Measurements from ENCODE around the gene ASPN.

DNA sequence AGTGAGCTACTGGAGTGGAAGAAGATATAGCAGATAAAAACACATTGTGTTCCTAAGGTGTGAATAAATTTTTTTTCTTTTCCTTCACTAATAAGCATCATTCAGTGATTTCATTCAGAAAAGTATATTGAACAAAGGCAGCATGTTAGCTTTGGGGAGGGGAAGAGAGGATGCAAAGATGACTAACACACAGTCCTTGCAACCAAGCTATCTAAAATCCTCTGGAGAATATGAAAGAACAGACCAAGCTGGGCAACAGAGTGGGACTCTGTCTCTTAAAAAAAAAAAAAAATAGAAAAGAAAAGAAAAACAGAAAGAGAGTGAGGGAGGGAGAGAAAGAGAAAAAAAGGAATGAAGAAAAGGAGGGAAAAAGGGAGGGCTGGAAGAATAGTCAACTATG, 35.8 kb downstream of the ASPN start:
- TF ChIP-seq, protein P1, sequence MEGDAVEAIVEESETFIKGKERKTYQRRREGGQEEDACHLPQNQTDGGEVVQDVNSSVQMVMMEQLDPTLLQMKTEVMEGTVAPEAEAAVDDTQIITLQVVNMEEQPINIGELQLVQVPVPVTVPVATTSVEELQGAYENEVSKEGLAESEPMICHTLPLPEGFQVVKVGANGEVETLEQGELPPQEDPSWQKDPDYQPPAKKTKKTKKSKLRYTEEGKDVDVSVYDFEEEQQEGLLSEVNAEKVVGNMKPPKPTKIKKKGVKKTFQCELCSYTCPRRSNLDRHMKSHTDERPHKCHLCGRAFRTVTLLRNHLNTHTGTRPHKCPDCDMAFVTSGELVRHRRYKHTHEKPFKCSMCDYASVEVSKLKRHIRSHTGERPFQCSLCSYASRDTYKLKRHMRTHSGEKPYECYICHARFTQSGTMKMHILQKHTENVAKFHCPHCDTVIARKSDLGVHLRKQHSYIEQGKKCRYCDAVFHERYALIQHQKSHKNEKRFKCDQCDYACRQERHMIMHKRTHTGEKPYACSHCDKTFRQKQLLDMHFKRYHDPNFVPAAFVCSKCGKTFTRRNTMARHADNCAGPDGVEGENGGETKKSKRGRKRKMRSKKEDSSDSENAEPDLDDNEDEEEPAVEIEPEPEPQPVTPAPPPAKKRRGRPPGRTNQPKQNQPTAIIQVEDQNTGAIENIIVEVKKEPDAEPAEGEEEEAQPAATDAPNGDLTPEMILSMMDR (IDR thresholded peaks at IDR 0.05; ENCODE audit: low read depth, low read length, missing input control): no peak
- TF ChIP-seq, protein P2, sequence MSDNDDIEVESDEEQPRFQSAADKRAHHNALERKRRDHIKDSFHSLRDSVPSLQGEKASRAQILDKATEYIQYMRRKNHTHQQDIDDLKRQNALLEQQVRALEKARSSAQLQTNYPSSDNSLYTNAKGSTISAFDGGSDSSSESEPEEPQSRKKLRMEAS (IDR thresholded peaks at IDR 0.05): no peak
- TF ChIP-seq TAF1 (conservative IDR thresholded peaks at IDR 0.05) (no peak), GABPA (IDR thresholded peaks at IDR 0.05 in 1 of 2, conservative IDR thresholded peaks at IDR 0.05 in 1 of 2) (no peak), JUND (IDR thresholded peaks at IDR 0.05) (no peak), YY1 (IDR thresholded peaks at IDR 0.05) (no peak), RAD21 (IDR thresholded peaks at IDR 0.05) (no peak), SP1 (IDR thresholded peaks at IDR 0.05) (no peak), HNF4A (conservative IDR thresholded peaks at IDR 0.05) (no peak), EGR1 (IDR thresholded peaks at IDR 0.05; ENCODE audit: low read depth in 2 of 2) (no peak), FOXA1 (IDR thresholded peaks at IDR 0.05) (no peak)
- TF ChIP-seq, protein P3, sequence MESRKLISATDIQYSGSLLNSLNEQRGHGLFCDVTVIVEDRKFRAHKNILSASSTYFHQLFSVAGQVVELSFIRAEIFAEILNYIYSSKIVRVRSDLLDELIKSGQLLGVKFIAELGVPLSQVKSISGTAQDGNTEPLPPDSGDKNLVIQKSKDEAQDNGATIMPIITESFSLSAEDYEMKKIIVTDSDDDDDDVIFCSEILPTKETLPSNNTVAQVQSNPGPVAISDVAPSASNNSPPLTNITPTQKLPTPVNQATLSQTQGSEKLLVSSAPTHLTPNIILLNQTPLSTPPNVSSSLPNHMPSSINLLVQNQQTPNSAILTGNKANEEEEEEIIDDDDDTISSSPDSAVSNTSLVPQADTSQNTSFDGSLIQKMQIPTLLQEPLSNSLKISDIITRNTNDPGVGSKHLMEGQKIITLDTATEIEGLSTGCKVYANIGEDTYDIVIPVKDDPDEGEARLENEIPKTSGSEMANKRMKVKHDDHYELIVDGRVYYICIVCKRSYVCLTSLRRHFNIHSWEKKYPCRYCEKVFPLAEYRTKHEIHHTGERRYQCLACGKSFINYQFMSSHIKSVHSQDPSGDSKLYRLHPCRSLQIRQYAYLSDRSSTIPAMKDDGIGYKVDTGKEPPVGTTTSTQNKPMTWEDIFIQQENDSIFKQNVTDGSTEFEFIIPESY (IDR thresholded peaks at IDR 0.05): no peak

Data from liver (tissue), 3 donors.